CD4-positive, alpha-beta T cell treated with Interleukin-15 for 1 hour (primary cell): ENCODE measurements around the gene RACGAP1.

Experiments used
- DNase-seq: peaks from one replicate; pipeline ENCODE4 v3.0.0-alpha.2; 2020

RACGAP1 gene

GRCh38 chr12:49939307-49939706 lies 86.0 kb downstream of the RACGAP1 start:
- DNase-seq = no peak
